WERI-Rb-1 (cell line): ENCODE results near the gene LARGE1.

ENCODE experiments used
- DNase-seq: peaks from one replicate; pipeline ENCODE4 v3.0.0-alpha.2; 2020
- H3K27ac ChIP-seq: fragments of 250-450 bp; sonication (Bioruptor Pico); 2 replicates; pipeline ENCODE4 v1.5.1; 2020; ENCODE audit warnings: mild to moderate bottlenecking, moderate library complexity
- H3K27me3 ChIP-seq: fragments of 250-450 bp; sonication (Bioruptor Pico); 2 replicates; pipeline ENCODE4 v1.5.1; 2021; ENCODE audit warnings: mild to moderate bottlenecking, low read depth, moderate library complexity; ENCODE audit not compliant: insufficient read depth, severe bottlenecking
- H3K36me3 ChIP-seq: fragments of 250-450 bp; sonication (Bioruptor Pico); 2 replicates; pipeline ENCODE4 v1.5.1; 2020; ENCODE audit warnings: mild to moderate bottlenecking, moderate library complexity
- H3K4me3 ChIP-seq: 2 replicates; pipeline ENCODE4 v1.5.1; 2011; ENCODE audit warnings: low read depth, mild to moderate bottlenecking, control low read depth, low read length
- H3K9me3 ChIP-seq: fragments of 250-450 bp; sonication (Bioruptor Pico); 2 replicates; pipeline ENCODE4 v1.5.1; 2021; ENCODE audit warnings: mild to moderate bottlenecking, moderate library complexity; ENCODE audit not compliant: severe bottlenecking
- CTCF ChIP-seq: IDR thresholded peaks from 2 replicates; pipeline ENCODE4 v1.5.1; 2011; ENCODE audit warnings: low read depth, mild to moderate bottlenecking, control low read depth, inconsistent platforms, low read length

The LARGE1 gene

GRCh38 chr22:33838644-33839043 lies 81.6 kb downstream of the LARGE1 start:
- Histone ChIP-seq H3K4me3 (no peak overlapping the region), H3K27ac (no peak overlapping the region), H3K27me3 (no peaks in the 10 kb centered on the region), H3K9me3 (no peaks in the 10 kb centered on the region), H3K36me3 (no peaks in the 10 kb centered on the region)
- TF ChIP-seq CTCF: no peak
- no peak for DNase-seq

GRCh38 chr22:33837826-33838225 lies 82.5 kb downstream of the LARGE1 start:
- no peaks in the 10 kb centered on the region for H3K9me3 ChIP-seq
- no peak for TF ChIP-seq CTCF

GRCh38 chr22:33835265-33835664 lies 85.0 kb downstream of the LARGE1 start:
- peak; percentile 51 for DNase-seq
- no peak for TF ChIP-seq CTCF
- H3K4me3 ChIP-seq: no peak overlapping the region

More at GRCh38 chr22:33837826-33838225, 82.5 kb downstream of the LARGE1 start:
- no peak for DNase-seq
- Histone ChIP-seq H3K27ac (no peak overlapping the region), H3K27me3 (no peaks in the 10 kb centered on the region), H3K4me3 (no peak overlapping the region), H3K36me3 (no peaks in the 10 kb centered on the region)

GRCh38 chr22:33832558-33833151 lies 87.6 kb downstream of the LARGE1 start:
- H3K27me3 ChIP-seq: no peaks in the 10 kb centered on the region
- no peak overlapping the region for H3K4me3 ChIP-seq
- H3K36me3 ChIP-seq: no peaks in the 10 kb centered on the region
- TF ChIP-seq CTCF: no peak
- DNase-seq: no peak
- no peak overlapping the region for H3K27ac ChIP-seq
- no peaks in the 10 kb centered on the region for H3K9me3 ChIP-seq

More at GRCh38 chr22:33835265-33835664, 85.0 kb downstream of the LARGE1 start:
- Histone ChIP-seq H3K27ac (no peak overlapping the region), H3K9me3 (no peaks in the 10 kb centered on the region), H3K27me3 (no peaks in the 10 kb centered on the region), H3K36me3 (no peaks in the 10 kb centered on the region)

GRCh38 chr22:33831651-33832050 lies 88.6 kb downstream of the LARGE1 start:
- DNase-seq: peak; percentile 89
- Histone ChIP-seq H3K9me3 (no peaks in the 10 kb centered on the region), H3K4me3 (no peak overlapping the region), H3K36me3 (no peaks in the 10 kb centered on the region), H3K27me3 (no peaks in the 10 kb centered on the region), H3K27ac (peak overlapping the region; percentile 7; the same call in 1 of the 2 replicates)
- TF ChIP-seq CTCF: no peak

GRCh38 chr22:33831207-33831606 lies 89.1 kb downstream of the LARGE1 start:
- Histone ChIP-seq H3K27me3 (no peaks in the 10 kb centered on the region), H3K36me3 (no peaks in the 10 kb centered on the region), H3K4me3 (no peak overlapping the region), H3K27ac (no peak overlapping the region), H3K9me3 (no peaks in the 10 kb centered on the region)
- no peak for DNase-seq
- TF ChIP-seq CTCF: no peak
